ENCODE results near the gene PINLYP.
"Not testable (repeated sequence)": the region's sequence is repeated elsewhere in the genome, so short reads cannot be mapped to it uniquely, and the experiment has no call there.

Gene PINLYP

DNA sequence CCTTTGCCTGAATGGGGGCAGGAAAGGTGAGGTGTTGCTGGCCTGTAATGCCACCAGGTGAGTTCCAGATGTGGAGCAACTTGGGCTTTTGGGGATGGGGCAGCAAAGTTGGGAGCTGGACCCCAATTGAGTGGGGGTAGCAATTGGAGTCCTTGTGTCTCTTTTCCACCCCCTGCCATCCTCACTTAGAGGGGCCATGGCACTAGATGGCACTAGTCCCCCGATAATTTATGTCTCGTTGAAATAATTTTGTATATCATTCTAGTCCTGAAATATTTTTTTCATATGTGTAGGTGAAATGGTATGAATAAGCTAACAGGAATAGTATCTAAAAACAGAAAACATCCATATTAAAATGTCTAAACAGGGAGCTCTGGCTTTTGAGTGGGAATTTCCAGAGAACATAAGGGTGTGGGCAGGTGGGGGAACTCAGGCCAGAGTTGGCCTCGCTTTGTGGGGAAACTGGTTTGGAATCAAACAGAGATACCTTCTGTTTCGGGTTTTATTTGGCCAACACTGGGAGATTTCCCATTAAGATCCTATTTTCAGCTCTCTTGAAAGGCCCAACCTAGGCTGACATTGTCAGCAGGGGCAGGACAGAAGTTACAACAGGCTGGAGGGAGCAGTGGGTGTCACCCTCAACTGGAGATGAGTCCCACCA lies 24.2 kb downstream of the PINLYP start:
- H3K9me3 ChIP-seq (ENCODE audit: insufficient read depth, low read depth, low read length), result no peaks in the 10 kb centered on the region
- no peaks in the 10 kb centered on the region for H3K27me3 ChIP-seq (ENCODE audit: insufficient read depth, low read length, poor library complexity, severe bottlenecking)
- peaks cover 29% of the 10 kb centered on the region; the same call in 1 of the 2 replicates for H3K36me3 ChIP-seq (ENCODE audit: insufficient read depth, low read length)
- H3K79me2 ChIP-seq (ENCODE audit: insufficient read depth, low read length), result peaks cover 44% of the 10 kb centered on the region
- H3K4me1 ChIP-seq (ENCODE audit: insufficient read depth, low read length, poor library complexity, severe bottlenecking), result peaks cover 27% of the 10 kb centered on the region
- no peak overlapping the region for H2AFZ ChIP-seq (ENCODE audit: low read length)
- no peaks in the 10 kb centered on the region for H3K9me2 ChIP-seq (replicated peaks; ENCODE audit: low read depth, low read length)
- no peak for TF ChIP-seq EZH2phosphoT487 (IDR thresholded peaks at IDR 0.05; ENCODE audit: borderline replicate concordance)
- TF ChIP-seq, protein P1, sequence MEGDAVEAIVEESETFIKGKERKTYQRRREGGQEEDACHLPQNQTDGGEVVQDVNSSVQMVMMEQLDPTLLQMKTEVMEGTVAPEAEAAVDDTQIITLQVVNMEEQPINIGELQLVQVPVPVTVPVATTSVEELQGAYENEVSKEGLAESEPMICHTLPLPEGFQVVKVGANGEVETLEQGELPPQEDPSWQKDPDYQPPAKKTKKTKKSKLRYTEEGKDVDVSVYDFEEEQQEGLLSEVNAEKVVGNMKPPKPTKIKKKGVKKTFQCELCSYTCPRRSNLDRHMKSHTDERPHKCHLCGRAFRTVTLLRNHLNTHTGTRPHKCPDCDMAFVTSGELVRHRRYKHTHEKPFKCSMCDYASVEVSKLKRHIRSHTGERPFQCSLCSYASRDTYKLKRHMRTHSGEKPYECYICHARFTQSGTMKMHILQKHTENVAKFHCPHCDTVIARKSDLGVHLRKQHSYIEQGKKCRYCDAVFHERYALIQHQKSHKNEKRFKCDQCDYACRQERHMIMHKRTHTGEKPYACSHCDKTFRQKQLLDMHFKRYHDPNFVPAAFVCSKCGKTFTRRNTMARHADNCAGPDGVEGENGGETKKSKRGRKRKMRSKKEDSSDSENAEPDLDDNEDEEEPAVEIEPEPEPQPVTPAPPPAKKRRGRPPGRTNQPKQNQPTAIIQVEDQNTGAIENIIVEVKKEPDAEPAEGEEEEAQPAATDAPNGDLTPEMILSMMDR (conservative IDR thresholded peaks at IDR 0.05; ENCODE audit: low read length), result peak; percentile 25; the same call in 1 of the 2 replicates
- H3F3A ChIP-seq (ENCODE audit: low read depth), result no peaks in the 10 kb centered on the region
- no peaks in the 10 kb centered on the region for H4K20me1 ChIP-seq (ENCODE audit: insufficient read depth, low read length, poor library complexity, severe bottlenecking)
- H3K4me2 ChIP-seq (ENCODE audit: low read depth, low read length, poor library complexity, severe bottlenecking), result no peak overlapping the region
- H3K4me3 ChIP-seq (ENCODE audit: low read length, poor library complexity, severe bottlenecking), result no peak overlapping the region
- H3K9ac ChIP-seq (ENCODE audit: low read depth, low read length, poor library complexity, severe bottlenecking), result no peak overlapping the region

DNA sequence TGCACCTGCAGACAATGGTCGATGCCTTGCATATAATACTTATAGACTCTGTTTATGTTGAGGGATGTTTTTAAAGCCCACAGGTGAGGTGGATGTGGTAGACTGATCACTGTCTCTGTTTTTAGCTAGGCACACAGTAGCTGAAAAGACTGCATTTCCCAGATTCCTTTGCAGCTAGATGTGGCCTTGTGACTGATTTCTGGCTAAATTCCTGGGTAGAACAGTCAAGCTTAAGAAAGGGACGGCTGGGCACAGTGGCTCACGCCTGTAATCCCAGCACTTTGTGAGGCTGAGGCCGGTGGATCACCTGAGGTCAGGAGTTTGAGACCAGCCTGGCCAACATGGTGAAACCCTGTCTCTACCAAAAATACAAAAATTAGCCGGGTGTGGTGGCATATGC lies 24.7 kb downstream of the PINLYP start:
- not testable (repeated sequence) for H3K9me3 ChIP-seq (ENCODE audit: insufficient read depth, low read depth, low read length); H3K4me2 ChIP-seq (ENCODE audit: low read depth, low read length, poor library complexity, severe bottlenecking); H3K9ac ChIP-seq (ENCODE audit: low read depth, low read length, poor library complexity, severe bottlenecking); H3K9me2 ChIP-seq (replicated peaks; ENCODE audit: low read depth, low read length); H3K27me3 ChIP-seq (ENCODE audit: insufficient read depth, low read length, poor library complexity, severe bottlenecking); H3K4me3 ChIP-seq (ENCODE audit: low read length, poor library complexity, severe bottlenecking); H3F3A ChIP-seq (ENCODE audit: low read depth); H4K20me1 ChIP-seq (ENCODE audit: insufficient read depth, low read length, poor library complexity, severe bottlenecking); H2AFZ ChIP-seq (ENCODE audit: low read length)
- Histone ChIP-seq H3K79me2 (ENCODE audit: insufficient read depth, low read length) (peaks cover 38% of the 10 kb centered on the region), H3K4me1 (ENCODE audit: insufficient read depth, low read length, poor library complexity, severe bottlenecking) (peaks cover 22% of the 10 kb centered on the region), H3K36me3 (ENCODE audit: insufficient read depth, low read length) (peaks cover 29% of the 10 kb centered on the region; the same call in 1 of the 2 replicates)

DNA sequence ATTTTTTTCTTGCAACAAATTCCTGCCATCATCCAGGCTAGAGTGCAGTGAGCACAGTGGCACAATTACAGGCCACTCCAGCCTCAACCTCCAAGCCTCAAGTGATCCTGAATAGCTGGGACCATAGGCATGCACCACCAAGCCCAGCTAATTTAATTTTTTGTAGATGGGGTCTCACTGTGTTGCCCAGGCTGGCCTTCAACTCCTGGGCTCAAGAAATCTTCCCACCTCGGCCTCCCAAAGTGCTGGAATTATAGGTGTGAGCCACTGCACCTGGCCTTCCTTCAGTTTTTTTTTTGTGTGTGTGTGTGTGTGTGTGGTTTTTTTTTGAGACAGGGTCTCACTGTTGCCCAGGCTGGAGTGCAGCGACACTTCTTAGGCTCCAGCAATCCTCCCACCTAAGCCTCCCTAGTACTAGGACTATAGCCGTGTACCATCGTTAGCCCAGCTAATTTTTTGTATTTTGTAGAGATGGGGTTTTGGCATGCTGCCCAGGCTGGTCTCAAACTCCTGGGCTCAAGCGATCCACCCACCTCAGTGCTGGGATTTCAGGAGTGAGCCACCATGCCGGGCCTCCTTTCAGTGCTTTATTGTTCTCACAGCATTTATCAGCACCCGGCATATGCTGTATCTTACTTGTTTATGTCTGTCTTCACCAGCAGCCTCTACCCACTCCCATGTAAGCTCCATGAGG lies 30.4 kb downstream of the PINLYP start:
- Histone ChIP-seq H3K27me3 (ENCODE audit: insufficient read depth, low read length, poor library complexity, severe bottlenecking) (no peaks in the 10 kb centered on the region), H3K4me3 (ENCODE audit: low read length, poor library complexity, severe bottlenecking) (no peak overlapping the region), H3K79me2 (ENCODE audit: insufficient read depth, low read length) (peaks cover 20% of the 10 kb centered on the region; the same call in 1 of the 2 replicates), H3F3A (ENCODE audit: low read depth) (no peaks in the 10 kb centered on the region), H3K9me2 (replicated peaks; ENCODE audit: low read depth, low read length) (no peaks in the 10 kb centered on the region), H3K9me3 (ENCODE audit: insufficient read depth, low read depth, low read length) (no peaks in the 10 kb centered on the region), H3K9ac (ENCODE audit: low read depth, low read length, poor library complexity, severe bottlenecking) (no peak overlapping the region), H2AFZ (ENCODE audit: low read length) (no peak overlapping the region), H4K20me1 (ENCODE audit: insufficient read depth, low read length, poor library complexity, severe bottlenecking) (peaks cover 8% of the 10 kb centered on the region), H3K4me2 (ENCODE audit: low read depth, low read length, poor library complexity, severe bottlenecking) (no peak overlapping the region), H3K4me1 (ENCODE audit: insufficient read depth, low read length, poor library complexity, severe bottlenecking) (no peaks in the 10 kb centered on the region), H3K36me3 (ENCODE audit: insufficient read depth, low read length) (peaks cover 42% of the 10 kb centered on the region; the same call in 1 of the 2 replicates)
- TF ChIP-seq, protein P1 (conservative IDR thresholded peaks at IDR 0.05; ENCODE audit: low read length), result no peak
- no peak for TF ChIP-seq EZH2phosphoT487 (IDR thresholded peaks at IDR 0.05; ENCODE audit: borderline replicate concordance)
